Thoracic aorta (tissue), 2 donors: ENCODE data around the gene HPGD. TPM values are rescaled to one million over a fixed set of nuclear protein-coding genes. Genes with fewer than 3 reads are reported as not detected.
"Not testable (repeated sequence)": the region's sequence is repeated elsewhere in the genome, so short reads cannot be mapped to it uniquely, and the experiment has no call there.

Experiments
- ATAC-seq: fragments of 150-250 bp; one replicate; pipeline ENCODE4 v1.8.0; 2017; ENCODE audit warnings: low read depth; ENCODE audit not compliant: insufficient number of reproducible peaks, low FRiP score
- DNase-seq: peaks from one replicate; pipeline ENCODE4 v3.0.0-alpha.2; 2020; ENCODE audit warnings: low spot score
- H3K27ac ChIP-seq, 2 donors: fragments of 200-600 bp; sonication (generic); 1 replicate in 1 of 2; 2 replicates in 1 of 2; pipeline ENCODE4 v1.5.1; 2016; ENCODE audit warnings: mild to moderate bottlenecking in 2 of 2, moderate library complexity in 2 of 2
- H3K27me3 ChIP-seq: fragments of 200-600 bp; sonication (generic); replicated peaks from 2 replicates; pipeline ENCODE4 v1.6.0; 2016; ENCODE audit warnings: mild to moderate bottlenecking; ENCODE audit not compliant: insufficient read depth
- H3K36me3 ChIP-seq: fragments of 200-600 bp; sonication (generic); one replicate; pipeline ENCODE4 v1.5.1; 2016
- H3K4me1 ChIP-seq, 2 donors: fragments of 200-600 bp; sonication (generic); 1 replicate in 1 of 2; 2 replicates in 1 of 2; pipeline versions ENCODE4 v1.5.1 to v1.6.0; 2016; ENCODE audit warnings: low read depth in 2 of 2, mild to moderate bottlenecking in 1 of 2; ENCODE audit not compliant: control insufficient read depth in 1 of 2
- H3K4me3 ChIP-seq: fragments of 200-600 bp; sonication (generic); 2 replicates; pipeline ENCODE4 v1.5.1; 2016; ENCODE audit warnings: mild to moderate bottlenecking
- H3K9me3 ChIP-seq: fragments of 200-600 bp; sonication (generic); 2 replicates; pipeline ENCODE4 v1.5.1; 2016
- total RNA-seq, 2 donors: library from RNA; depleted of rRNA; stranded (reverse); fragments of >200 nt; gene quantifications; one replicate each; pipeline versions ENCODE4 v1.1.0 to v1.2.3, GENCODE V29; 2016
- TF ChIP-seq, protein P1 (sequence below): fragments of 200-600 bp; sonication (generic); IDR thresholded peaks from one replicate; pipeline ENCODE4 v1.5.1; 2019; ENCODE audit warnings: antibody characterized with exemption

Gene HPGD
- total RNA-seq, 2 donors from 2014 or later: 3.4 to 6.5 TPM

DNA sequence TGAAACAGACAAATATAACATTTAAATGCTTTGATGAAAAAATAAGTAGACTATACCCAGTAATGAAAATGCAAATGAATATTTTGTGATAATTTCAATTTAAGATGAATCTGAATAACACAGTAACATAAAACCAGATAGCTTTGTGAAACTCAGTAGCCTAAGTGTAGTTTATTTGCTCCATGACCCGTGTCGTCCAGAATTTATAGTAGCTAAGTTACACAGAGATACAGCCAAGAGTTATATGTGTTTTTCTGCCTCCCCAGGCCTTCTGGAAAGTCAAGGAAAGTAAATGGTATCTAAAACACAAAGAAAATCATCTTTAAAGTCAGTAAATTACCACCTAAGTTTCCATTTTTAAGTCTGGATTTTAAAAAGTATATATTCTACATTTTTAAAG lies 26.7 kb downstream of the HPGD start:
- Histone ChIP-seq H3K27ac (no peak overlapping the region), H3K27me3 (no peaks in the 10 kb centered on the region), H3K9me3 (no peaks in the 10 kb centered on the region), H3K4me1 (no peaks in the 10 kb centered on the region), H3K4me3 (no peak overlapping the region), H3K36me3 (no peaks in the 10 kb centered on the region)
- ATAC-seq (no peak), DNase-seq (no peak)
- TF ChIP-seq, protein P1, sequence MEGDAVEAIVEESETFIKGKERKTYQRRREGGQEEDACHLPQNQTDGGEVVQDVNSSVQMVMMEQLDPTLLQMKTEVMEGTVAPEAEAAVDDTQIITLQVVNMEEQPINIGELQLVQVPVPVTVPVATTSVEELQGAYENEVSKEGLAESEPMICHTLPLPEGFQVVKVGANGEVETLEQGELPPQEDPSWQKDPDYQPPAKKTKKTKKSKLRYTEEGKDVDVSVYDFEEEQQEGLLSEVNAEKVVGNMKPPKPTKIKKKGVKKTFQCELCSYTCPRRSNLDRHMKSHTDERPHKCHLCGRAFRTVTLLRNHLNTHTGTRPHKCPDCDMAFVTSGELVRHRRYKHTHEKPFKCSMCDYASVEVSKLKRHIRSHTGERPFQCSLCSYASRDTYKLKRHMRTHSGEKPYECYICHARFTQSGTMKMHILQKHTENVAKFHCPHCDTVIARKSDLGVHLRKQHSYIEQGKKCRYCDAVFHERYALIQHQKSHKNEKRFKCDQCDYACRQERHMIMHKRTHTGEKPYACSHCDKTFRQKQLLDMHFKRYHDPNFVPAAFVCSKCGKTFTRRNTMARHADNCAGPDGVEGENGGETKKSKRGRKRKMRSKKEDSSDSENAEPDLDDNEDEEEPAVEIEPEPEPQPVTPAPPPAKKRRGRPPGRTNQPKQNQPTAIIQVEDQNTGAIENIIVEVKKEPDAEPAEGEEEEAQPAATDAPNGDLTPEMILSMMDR: no peak

DNA sequence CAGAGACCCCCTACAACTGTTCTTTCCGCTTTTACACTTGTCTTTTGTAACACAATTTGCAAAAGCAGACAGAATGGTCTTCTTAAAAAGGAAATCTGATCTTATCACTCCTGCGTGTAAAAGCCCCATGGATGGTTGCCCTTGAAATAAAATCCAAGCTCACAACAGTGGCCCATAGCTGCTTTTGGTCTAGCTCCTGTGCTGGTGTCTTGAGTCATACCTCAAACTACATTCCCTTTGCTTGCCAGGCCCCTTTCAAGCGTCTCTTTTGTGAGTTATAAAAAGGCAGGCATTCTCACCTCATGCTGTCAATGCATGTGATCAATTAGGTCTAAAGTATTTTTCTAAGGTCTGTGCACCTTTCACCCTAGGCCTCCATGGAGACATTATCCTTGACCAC lies 27.6 kb downstream of the HPGD start:
- no peaks in the 10 kb centered on the region for H3K4me1 ChIP-seq
- H3K9me3 ChIP-seq: no peaks in the 10 kb centered on the region
- no peak overlapping the region for H3K4me3 ChIP-seq
- TF ChIP-seq, protein P1: no peak
- H3K36me3 ChIP-seq: no peaks in the 10 kb centered on the region
- ATAC-seq (no peak), DNase-seq (no peak)
- no peaks in the 10 kb centered on the region for H3K27me3 ChIP-seq
- H3K27ac ChIP-seq: no peak overlapping the region

DNA sequence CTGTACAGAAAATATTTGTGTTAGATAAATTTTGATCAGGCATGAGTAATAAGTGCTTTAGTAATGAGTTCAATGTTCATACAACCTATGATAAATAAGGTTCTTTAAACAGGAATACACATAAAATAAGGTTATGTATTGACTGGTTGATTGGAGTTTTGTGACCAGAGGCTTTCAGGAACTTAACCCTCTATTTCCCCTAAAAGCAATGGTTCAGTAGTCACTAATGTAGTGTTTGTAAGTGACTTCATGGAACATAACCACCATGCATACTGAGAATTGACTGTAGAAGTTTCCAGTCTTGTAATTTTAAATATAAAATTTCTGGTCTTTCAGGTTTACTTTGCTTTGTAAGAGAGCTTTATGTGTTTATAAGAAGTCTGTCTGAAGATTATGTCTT lies 28.1 kb downstream of the HPGD start:
- H3K27ac ChIP-seq: no peak overlapping the region
- ATAC-seq: no peak
- no peaks in the 10 kb centered on the region for H3K27me3 ChIP-seq
- no peak overlapping the region for H3K4me3 ChIP-seq
- no peak for DNase-seq
- TF ChIP-seq, protein P1: no peak
- H3K4me1 ChIP-seq: no peaks in the 10 kb centered on the region
- no peaks in the 10 kb centered on the region for H3K36me3 ChIP-seq
- no peaks in the 10 kb centered on the region for H3K9me3 ChIP-seq

DNA sequence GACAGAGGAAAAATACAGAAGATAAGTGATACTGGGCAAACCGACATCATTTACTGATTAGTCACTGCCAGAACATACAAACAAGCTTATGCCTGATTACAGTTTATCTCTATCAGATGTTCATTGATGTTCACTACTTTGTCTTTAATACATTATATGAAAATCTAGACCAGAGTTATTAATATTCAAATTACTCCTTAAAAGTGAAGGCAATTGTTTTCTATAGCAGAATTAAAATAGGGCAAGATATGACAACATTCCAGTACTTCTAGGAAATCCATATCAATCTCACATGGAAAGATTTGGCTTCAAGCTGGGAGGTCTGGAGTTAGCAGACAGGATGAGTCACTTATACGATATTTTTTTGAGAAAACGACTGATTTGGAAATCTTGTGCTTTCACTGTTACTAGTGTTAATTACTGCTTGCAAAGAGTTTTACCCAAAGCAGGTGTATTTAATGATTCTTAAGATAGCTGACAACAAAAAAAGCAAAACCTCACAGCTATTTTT lies 31.8 kb downstream of the HPGD start:
- H3K27me3 ChIP-seq: no peaks in the 10 kb centered on the region
- DNase-seq: no peak
- H3K4me1 ChIP-seq: no peaks in the 10 kb centered on the region
- no peaks in the 10 kb centered on the region for H3K36me3 ChIP-seq
- H3K4me3 ChIP-seq: no peak overlapping the region
- ATAC-seq: no peak
- no peaks in the 10 kb centered on the region for H3K9me3 ChIP-seq
- H3K27ac ChIP-seq: no peak overlapping the region
- TF ChIP-seq, protein P1: no peak

DNA sequence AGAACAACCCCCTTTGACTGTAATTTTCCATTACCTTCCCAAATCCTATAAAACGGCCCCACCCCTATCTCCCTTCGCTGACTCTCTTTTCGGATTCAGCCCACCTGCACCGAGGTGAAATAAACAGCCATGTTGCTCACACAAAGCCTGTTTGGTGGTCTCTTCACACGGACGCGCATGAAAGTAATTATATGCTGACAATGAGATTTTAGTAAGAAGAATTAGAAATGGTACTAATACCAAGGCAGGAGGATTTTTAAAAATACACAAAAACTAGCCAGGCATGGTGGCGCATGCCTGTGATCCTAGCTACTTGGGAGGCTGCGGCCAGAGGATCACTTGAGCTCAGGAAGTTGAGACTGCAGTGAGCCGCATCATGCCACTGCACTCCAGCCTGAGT lies 33.9 kb downstream of the HPGD start:
- H3K4me3 ChIP-seq, H3K27ac ChIP-seq, H3K4me1 ChIP-seq, H3K9me3 ChIP-seq, ATAC-seq, H3K27me3 ChIP-seq, DNase-seq, H3K36me3 ChIP-seq: not testable (repeated sequence)

DNA sequence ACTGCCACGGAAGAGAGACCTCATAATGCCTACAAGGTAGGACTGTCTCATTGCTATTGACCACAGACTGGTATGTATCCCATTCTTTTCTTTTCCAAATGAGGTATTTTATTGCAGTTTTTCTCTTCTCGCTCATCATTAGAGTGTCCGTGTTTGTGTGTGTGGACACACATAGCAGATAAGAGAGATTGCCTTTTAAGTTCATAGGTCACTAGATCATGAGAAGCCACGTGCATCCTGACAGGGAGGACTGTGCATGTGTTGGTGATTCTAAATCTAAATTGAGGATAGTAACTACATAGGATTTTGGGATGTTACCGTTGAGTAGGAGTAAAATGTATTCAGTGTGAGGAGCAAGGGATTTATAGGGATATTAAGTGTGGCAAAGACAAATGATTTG lies 37.3 kb downstream of the HPGD start:
- no peaks in the 10 kb centered on the region for H3K9me3 ChIP-seq
- ATAC-seq: no peak

More for the DNA sequence above, 37.3 kb downstream of the HPGD start:
- TF ChIP-seq, protein P1: no peak
- Histone ChIP-seq H3K36me3 (no peaks in the 10 kb centered on the region), H3K4me1 (no peaks in the 10 kb centered on the region), H3K27ac (no peak overlapping the region), H3K27me3 (no peaks in the 10 kb centered on the region), H3K4me3 (no peak overlapping the region)
- no peak for DNase-seq
